HG02678 (cell line): Measurements from ENCODE around the gene RGS3.
"Not testable (repeated sequence)": the region's sequence is repeated elsewhere in the genome, so short reads cannot be mapped to it uniquely, and the experiment has no call there.

Source experiments
- ATAC-seq: cut with Tn5 transposase; IDR thresholded peaks from one replicate; pipeline ENCODE4 v1.9.1; 2021; ENCODE audit warnings: mild to moderate bottlenecking, moderate library complexity; ENCODE audit not compliant: unreplicated experiment

RGS3 gene

GRCh38 chr9:113543296-113543981 is 79.9 kb downstream of the RGS3 start:
- ATAC-seq, result no peak

- ATAC-seq, result no peak
Measured at GRCh38 chr9:113543982-113544303, 80.4 kb downstream of the RGS3 start.

GRCh38 chr9:113545068-113545467 is 81.5 kb downstream of the RGS3 start:
- no peak for ATAC-seq

- no peak for ATAC-seq
Measured at GRCh38 chr9:113546566-113546965, 83.0 kb downstream of the RGS3 start.

- ATAC-seq, result no peak
Measured at GRCh38 chr9:113547501-113547900, 84.0 kb downstream of the RGS3 start.

GRCh38 chr9:113548221-113549041 is 84.9 kb downstream of the RGS3 start:
- no peak for ATAC-seq

- not testable (repeated sequence) for ATAC-seq
Measured at GRCh38 chr9:113549892-113550291, 86.4 kb downstream of the RGS3 start.

GRCh38 chr9:113556877-113557593 is 93.5 kb downstream of the RGS3 start:
- no peak for ATAC-seq

GRCh38 chr9:113558632-113559502 is 95.3 kb downstream of the RGS3 start:
- no peak for ATAC-seq

- no peak for ATAC-seq
Measured at GRCh38 chr9:113559834-113560800, 96.6 kb downstream of the RGS3 start.

GRCh38 chr9:113562653-113563381 is 99.3 kb downstream of the RGS3 start:
- no peak for ATAC-seq

GRCh38 chr9:113563826-113564497 is 100.4 kb downstream of the RGS3 start:
- no peak for ATAC-seq

GRCh38 chr9:113564498-113565237 is 101.1 kb downstream of the RGS3 start:
- no peak for ATAC-seq

GRCh38 chr9:113566016-113566711 is 102.6 kb downstream of the RGS3 start:
- ATAC-seq, result no peak

GRCh38 chr9:113566712-113567071 is 103.2 kb downstream of the RGS3 start:
- no peak for ATAC-seq

- no peak for ATAC-seq
Measured at GRCh38 chr9:113567361-113568080, 104.0 kb downstream of the RGS3 start.

- no peak for ATAC-seq
Measured at GRCh38 chr9:113568081-113568435, 104.5 kb downstream of the RGS3 start.
